Left renal pelvis (tissue), 4 donors: ENCODE measurements around the gene COPG1. TPM values are rescaled to one million over a fixed set of nuclear protein-coding genes. Genes with fewer than 3 reads are reported as not detected.
"Not testable (repeated sequence)": the region's sequence is repeated elsewhere in the genome, so short reads cannot be mapped to it uniquely, and the experiment has no call there.

Experiments
- DNase-seq, 4 donors: peaks; one replicate each; pipeline ENCODE4 v3.0.0-alpha.2; 2013; ENCODE audit warnings: low read depth in 4 of 4, low spot score in 3 of 4
- polyA plus RNA-seq, 4 donors: library from polyadenylated mRNA; unstranded; fragments of 120-200 nt; gene quantifications; one replicate each; pipeline ENCODE4 v1.2.1, GENCODE V29; 2013; ENCODE audit not compliant: insufficient read length in 4 of 4

Gene COPG1
- polyA plus RNA-seq, result 100 to 1,000 TPM; 150 to 170 (median 154) TPM

GRCh38 chr3:129249284-129250065 is at the start of gene COPG1:
Gene COPG1, plus strand, starts transcription at chr3:129249606. Its CDS starts 104 bp downstream, at chr3:129249710.
- DNase-seq, result peak; percentile 81 to 89 (median 85)

- DNase-seq, result no peak
These were observed 44.9 kb upstream of the COPG1 start for GRCh38 chr3:129204473-129204872.

GRCh38 chr3:129205109-129205832 is 44.1 kb upstream of the COPG1 start:
- no peak for DNase-seq

GRCh38 chr3:129207479-129207878 is 41.9 kb upstream of the COPG1 start:
- DNase-seq, result peak in 1 of 4 donors; percentile 17

- no peak for DNase-seq
These were observed 38.1 kb upstream of the COPG1 start for GRCh38 chr3:129211345-129211744.

GRCh38 chr3:129211772-129212171 is 37.6 kb upstream of the COPG1 start:
- DNase-seq, result peak in 1 of 4 donors; percentile 12

- DNase-seq, result no peak
These were observed 36.2 kb upstream of the COPG1 start for GRCh38 chr3:129213238-129213637.

GRCh38 chr3:129218742-129219141 is 30.7 kb upstream of the COPG1 start:
- DNase-seq, result no peak

GRCh38 chr3:129224387-129224786 is 25.0 kb upstream of the COPG1 start:
- DNase-seq, result not testable (repeated sequence)

- no peak for DNase-seq
These were observed 24.4 kb upstream of the COPG1 start for GRCh38 chr3:129224984-129225393.

GRCh38 chr3:129226374-129226773 is 23.0 kb upstream of the COPG1 start:
- DNase-seq, result no peak

GRCh38 chr3:129228891-129229585 is 20.4 kb upstream of the COPG1 start:
- no peak for DNase-seq

- DNase-seq, result no peak
These were observed 18.9 kb upstream of the COPG1 start for GRCh38 chr3:129230311-129231019.

- DNase-seq, result no peak
These were observed 17.9 kb upstream of the COPG1 start for GRCh38 chr3:129231331-129232119.

GRCh38 chr3:129233538-129233937 is 15.9 kb upstream of the COPG1 start:
- no peak for DNase-seq

GRCh38 chr3:129234441-129234840 is 15.0 kb upstream of the COPG1 start:
- DNase-seq, result no peak

GRCh38 chr3:129235344-129235917 is 14.0 kb upstream of the COPG1 start:
- no peak for DNase-seq

GRCh38 chr3:129238945-129239705 is 10.3 kb upstream of the COPG1 start:
- DNase-seq, result no peak

GRCh38 chr3:129239991-129240390 is 9.4 kb upstream of the COPG1 start:
- no peak for DNase-seq
